Left ventricle myocardium superior (tissue), 1 donor: ENCODE results near the gene SBF2. TPM values are rescaled to one million over a fixed set of nuclear protein-coding genes. Genes with fewer than 3 reads are reported as not detected.

Experiments
- ATAC-seq: fragments of 200-7000 bp; cut with Tn5 transposase; one replicate; pipeline ENCODE4 v1.9.1; 2020; ENCODE audit warnings: mild to moderate bottlenecking, moderate library complexity
- DNase-seq: peaks from one replicate; pipeline ENCODE4 v3.0.0-alpha.2; 2020
- intact Hi-C: fragments of 100-400 bp; cut with micrococcal nuclease; formaldehyde crosslinking; loops from one replicate; pipeline ENCODE4 v1.11.0; 2022
- total RNA-seq: library from RNA; stranded (reverse); fragmentation: NEBNext Ultra II Directional; extraction: Animal tissue kit (Norgen Biotek cat#: 25700); gene quantifications from one replicate; pipeline ENCODE4 v1.2.1, GENCODE V29; 2021
- donor health status: DM: no; HTN: yes; CAD: no; lungs with severe emphysema.

SBF2 gene
- total RNA-seq, 1 donor from 2014 or later: 17.9 TPM

DNA sequence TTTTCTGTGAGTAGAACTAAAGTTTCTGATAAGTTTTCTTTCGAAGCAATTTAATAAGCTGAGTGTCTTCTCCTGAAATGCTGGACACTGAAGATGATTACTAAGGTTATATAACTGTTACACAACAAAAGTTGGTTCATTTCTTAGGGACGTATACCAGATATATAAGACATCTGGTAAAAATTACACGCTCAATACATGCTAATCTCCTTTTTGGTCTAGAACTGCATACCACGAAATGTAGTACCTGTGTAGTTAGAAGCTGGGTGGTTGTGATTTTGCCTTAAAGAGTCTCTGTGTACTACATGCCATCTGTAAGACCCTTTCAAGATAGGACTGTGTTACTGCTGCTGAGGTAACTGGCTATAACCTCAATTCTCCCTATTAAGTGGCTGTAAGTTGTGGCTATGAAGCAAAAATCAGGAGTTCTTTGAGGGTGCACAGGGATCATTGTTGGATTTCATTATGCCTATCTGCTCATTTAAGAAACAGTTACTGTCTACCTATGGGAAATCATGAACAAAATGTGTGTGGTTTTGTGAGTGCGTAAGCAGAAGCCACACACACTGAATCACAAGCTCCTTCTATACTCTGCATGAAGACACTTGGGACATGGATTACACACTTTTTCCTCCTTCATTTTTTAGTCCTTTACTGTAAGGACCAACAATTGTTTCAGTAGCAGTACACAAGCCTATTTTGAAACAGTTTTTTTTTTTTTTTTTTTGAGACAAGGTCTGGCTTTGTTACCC is 434.3 kb downstream of the SBF2 start:
- DNase-seq (no peak), ATAC-seq (no peak)
- intact Hi-C loops: loop anchor here (5.0 kb wide), 1 partner anchor 448 kb away; the partner anchor contains the start of gene ADM

DNA sequence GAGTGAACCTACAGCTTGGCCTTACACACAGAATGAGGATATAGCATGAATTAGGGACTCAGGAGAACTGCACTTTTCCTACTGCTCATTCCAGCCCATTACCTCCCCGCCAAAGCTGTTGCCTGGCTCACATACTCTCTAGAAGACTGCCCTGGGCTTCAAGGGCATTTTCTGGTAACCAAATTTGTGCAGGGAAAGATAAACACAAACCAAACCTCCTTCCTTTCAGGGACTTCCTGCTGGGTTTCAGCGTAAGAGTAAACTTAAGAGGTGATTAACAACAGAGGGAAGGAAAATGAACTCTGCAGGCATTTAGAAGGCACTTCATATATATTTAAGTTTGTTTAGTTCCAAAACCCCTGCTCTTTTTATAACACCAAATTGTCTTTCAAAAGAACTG is 435.2 kb downstream of the SBF2 start:
- intact Hi-C loops: no loop called here
- DNase-seq (no peak), ATAC-seq (no peak)

DNA sequence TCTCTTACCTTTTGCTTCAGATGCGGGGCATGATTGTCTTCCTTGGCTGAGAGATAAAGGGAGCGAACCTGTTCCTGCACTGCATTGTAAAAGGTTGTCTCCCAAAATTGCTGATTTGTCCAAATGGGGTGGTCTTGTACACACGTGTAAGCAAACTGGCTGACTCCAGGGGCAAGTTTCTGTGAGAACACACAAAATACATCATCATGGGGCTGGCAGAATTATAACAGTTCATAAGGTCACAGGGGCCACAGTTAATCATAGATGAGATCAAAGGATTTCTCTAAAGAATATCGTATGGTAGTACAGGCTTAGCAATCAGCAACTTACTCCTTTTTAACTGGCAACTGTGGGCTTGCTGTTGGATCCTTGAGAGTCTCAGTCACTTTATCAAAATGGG is 435.8 kb downstream of the SBF2 start:
- ATAC-seq (no peak), DNase-seq (no peak)
- intact Hi-C loops: no loop called here

- intact Hi-C loops: no loop called here
- no peak for DNase-seq
- no peak for ATAC-seq
These were observed 438.3 kb downstream of the SBF2 start for GRCh38 chr11:9855579-9856287.

DNA sequence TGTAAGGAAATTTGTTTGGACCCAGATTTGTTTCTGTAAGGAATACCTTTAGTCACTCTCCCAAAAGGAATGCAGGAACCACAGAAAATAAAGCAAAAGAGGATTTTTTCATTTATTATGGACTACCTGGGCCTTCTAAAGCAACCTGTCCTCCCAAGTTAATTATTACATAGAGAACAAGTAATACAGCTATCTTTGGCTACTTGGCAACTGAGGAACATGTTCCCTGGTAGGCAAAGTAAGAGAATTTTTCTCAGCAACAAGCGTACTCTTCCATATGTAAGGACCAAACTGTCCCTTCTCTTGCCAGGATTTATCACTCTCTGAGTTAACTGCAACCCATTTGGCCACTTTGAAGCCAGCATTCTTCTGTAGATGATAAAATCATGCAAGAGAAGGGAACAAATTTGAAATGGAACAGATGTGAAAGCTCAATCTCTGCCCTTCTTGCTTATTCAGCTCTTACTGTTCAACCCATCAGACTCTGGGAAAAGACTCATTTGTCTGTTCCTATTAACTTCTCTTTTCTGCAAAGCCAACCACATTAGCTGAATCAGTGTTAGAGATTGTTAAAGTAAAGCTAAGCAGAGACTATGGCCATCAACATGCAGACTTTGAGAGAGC is 440.0 kb downstream of the SBF2 start:
- DNase-seq (no peak), ATAC-seq (no peak)
- intact Hi-C loops: no loop called here

- DNase-seq (no peak), ATAC-seq (no peak)
- intact Hi-C loops: no loop called here
These were observed 441.6 kb downstream of the SBF2 start for GRCh38 chr11:9852465-9852864.

- ATAC-seq (no peak), DNase-seq (no peak)
- intact Hi-C loops: no loop called here
These were observed 442.7 kb downstream of the SBF2 start for GRCh38 chr11:9851366-9851765.

- DNase-seq (no peak), ATAC-seq (no peak)
- intact Hi-C loops: no loop called here
These were observed 443.7 kb downstream of the SBF2 start for GRCh38 chr11:9850224-9850895.

GRCh38 chr11:9849389-9849788 is 444.6 kb downstream of the SBF2 start:
- ATAC-seq: no peak
- intact Hi-C loops: no loop called here
- DNase-seq: no peak

- no peak for DNase-seq
- no peak for ATAC-seq
- intact Hi-C loops: no loop called here
These were observed 446.4 kb downstream of the SBF2 start for GRCh38 chr11:9847636-9848035.

DNA sequence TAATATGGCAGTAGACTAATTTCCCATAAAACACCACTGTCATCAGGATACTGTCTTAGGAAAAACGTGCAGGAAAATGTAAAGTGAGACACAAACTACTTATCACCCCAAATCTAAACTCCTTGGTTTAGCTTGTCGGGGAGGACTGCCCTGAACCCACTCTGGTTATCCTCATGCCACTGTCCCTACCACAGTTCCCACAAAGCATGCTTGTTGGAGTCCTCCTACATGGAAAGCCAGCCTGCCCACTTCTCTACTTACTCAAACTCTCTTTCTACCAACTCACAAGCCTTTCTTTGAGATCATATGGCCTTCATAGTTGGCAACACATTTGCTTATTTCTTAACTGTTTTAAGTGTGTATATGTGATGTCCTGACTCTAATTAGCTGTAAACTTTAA is 451.1 kb downstream of the SBF2 start:
- intact Hi-C loops: no loop called here
- ATAC-seq (no peak), DNase-seq (no peak)

DNA sequence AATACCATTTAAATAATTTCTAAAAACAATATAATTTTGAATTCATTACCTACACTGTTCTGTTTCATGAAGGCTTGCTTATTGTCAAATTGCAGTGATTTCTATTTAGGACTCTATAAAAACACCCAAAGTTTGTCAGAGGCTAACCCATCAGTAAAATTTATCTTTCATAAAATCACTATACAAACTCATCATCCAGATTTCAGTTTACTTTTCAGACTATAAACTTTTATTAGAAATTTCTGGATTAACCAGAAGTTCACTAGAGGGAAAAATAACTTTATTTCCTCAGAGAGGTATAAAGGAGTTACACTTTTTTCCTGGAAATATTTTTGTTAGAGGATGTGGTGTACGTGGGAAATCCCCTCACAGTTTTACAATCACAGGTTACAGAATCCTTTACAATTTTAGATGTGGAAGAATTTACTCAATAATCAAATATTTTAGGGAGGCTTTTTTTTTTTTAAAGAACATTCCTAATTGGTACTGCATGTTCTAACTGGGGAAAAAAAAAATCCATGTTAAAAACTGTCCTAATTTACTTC is 453.5 kb downstream of the SBF2 start:
- ATAC-seq (no peak), DNase-seq (no peak)
- intact Hi-C loops: no loop called here

GRCh38 chr11:9839550-9839949 is 454.5 kb downstream of the SBF2 start:
- ATAC-seq: no peak

GRCh38 chr11:9838961-9839360 is 455.1 kb downstream of the SBF2 start:
- intact Hi-C loops: no loop called here
- ATAC-seq (no peak), DNase-seq (no peak)

More at GRCh38 chr11:9839550-9839949, 454.5 kb downstream of the SBF2 start:
- DNase-seq: no peak
- intact Hi-C loops: no loop called here

DNA sequence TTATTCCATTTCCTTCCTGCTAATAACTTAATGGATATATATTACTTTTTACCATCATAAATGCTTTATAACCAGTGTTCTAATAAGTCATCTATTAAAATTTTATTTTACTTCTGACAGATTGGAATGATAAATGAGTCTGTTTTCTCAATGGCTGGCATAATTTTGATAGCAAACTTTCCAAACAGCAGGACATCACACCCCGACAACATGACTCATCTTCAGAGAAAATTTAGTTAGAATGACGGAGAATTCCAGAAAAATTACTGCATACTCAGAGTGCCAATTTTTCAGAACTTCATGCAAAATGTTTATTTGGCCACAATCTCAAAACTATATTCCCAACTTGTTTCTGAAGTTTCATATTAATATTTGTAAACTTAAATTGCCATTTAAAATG is 455.8 kb downstream of the SBF2 start:
- intact Hi-C loops: no loop called here
- DNase-seq (no peak), ATAC-seq (no peak)

- intact Hi-C loops: no loop called here
- DNase-seq (no peak), ATAC-seq (no peak)
These were observed 459.7 kb downstream of the SBF2 start for GRCh38 chr11:9834291-9834690.

DNA sequence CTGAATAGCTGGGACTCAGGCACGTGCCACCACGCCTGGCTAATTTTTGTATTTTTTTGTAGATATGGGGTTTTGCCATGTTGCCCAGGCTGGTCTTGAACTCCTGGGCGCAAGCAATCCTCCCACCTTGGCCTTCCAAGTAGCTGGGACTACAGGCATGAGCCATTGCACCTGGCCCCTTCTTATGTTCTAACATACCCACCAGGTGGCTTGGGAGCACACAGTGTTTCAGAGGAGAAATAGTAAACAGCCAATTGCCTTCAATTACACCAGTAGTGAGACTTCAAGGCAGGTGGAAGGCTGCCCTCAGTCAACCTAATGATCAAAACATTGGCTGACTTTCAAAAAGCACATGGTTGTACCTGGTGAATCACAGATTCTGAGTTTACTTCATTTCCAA is 462.9 kb downstream of the SBF2 start:
- no peak for DNase-seq
- intact Hi-C loops: no loop called here
- ATAC-seq: no peak

DNA sequence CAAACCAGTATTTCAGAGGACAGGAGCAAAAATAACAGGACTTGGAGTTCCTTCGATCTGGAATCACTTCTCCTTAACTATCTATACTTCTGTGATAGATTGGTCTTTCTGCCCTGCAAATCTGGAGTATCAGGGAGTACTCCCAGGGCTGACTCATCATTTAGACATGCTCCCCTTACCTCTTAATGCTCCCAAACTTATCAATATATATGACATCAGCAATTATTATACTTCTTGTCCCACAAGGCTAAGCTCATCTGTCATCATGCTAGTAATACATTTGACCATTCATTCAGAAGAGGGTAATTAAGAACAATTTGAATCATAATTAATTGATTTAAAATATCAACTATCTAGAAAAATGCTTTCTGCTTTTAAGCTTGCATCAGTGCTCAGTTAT is 466.3 kb downstream of the SBF2 start:
- no peak for DNase-seq
- no peak for ATAC-seq

DNA sequence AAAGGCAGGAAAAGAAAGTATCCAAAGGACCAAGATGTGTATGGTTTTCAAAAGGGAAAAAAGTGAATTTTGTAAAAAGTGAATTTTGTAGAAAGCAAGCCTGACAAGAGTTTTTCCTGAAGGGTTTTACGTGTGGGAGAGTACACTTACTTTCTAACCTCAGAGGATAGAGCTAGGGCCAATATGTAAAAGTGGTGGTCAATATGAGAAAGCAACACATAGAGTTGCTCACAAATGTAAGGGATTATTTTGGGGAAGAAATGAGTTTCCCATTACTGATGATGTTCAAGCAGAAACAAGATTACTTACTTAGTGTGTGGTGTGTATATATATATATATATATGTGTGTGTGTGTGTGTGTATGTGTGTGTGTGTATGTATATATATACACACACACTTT is 467.6 kb downstream of the SBF2 start:
- DNase-seq (no peak), ATAC-seq (no peak)
- intact Hi-C loops: no loop called here

More for the DNA sequence above, 466.3 kb downstream of the SBF2 start:
- intact Hi-C loops: no loop called here

DNA sequence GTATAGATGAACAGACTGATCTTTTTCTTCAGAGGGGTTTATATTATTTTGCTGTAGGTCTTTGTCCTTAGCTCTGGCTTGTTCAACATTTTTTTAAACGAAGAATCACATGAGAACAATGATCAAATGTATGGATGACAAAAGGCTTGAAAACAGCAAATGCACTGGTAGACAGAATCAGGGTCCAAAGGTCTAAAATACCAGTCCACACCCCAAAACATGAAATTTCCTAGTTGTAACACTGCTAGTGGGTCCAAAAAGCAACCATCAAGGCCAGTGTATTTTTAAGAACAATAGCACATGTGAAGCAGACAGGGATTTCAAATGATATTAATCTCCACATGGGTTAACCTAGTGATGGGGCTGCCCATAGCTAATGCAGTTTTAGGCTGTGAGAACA is 468.1 kb downstream of the SBF2 start:
- no peak for DNase-seq
- no peak for ATAC-seq
- intact Hi-C loops: no loop called here
